Fibroblast of mammary gland (primary cell): ENCODE measurements around the gene TNPO3.
"Not testable (repeated sequence)": the region's sequence is repeated elsewhere in the genome, so short reads cannot be mapped to it uniquely, and the experiment has no call there.

Experiments used
- DNase-seq: peaks from one replicate; pipeline ENCODE4 v3.0.0-alpha.2; 2010; ENCODE audit warnings: low read depth
- H3K4me3 ChIP-seq: 2 replicates; pipeline ENCODE4 v1.5.1; 2011; ENCODE audit warnings: low read depth, mild to moderate bottlenecking, low read length, moderate library complexity; ENCODE audit not compliant: control insufficient read depth
- TF ChIP-seq, protein P1 (sequence below): conservative IDR thresholded peaks from 2 replicates; pipeline ENCODE4 v1.5.1; 2011; ENCODE audit warnings: low read depth, low read length, inconsistent platforms; ENCODE audit not compliant: control insufficient read depth, insufficient read depth

The TNPO3 gene

DNA sequence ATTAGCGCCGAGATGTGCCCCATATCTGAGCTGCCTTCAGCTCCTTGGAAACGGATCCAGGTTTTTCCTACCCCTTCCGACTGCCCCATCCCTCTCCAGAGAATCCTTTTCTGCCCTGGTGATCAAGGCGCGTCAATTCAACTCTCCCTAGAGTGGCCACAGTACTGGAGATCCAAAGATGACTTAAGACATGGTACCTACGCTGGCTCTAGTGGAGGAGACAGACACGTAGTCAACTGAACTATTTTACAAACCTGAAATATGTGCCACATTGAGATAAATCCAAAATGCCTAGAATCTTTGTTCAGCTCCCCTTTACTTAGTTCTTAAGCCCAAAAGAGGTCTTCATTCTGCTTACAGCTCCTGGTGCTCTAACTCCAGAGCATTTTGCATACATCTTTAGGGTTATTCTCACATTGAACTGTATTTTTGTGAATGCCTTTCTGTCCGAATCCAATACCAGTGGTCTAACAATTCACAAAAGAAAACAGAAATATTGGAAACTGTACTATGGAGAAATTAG lies 444 bp upstream of the TNPO3 start:
- TF ChIP-seq, protein P1, sequence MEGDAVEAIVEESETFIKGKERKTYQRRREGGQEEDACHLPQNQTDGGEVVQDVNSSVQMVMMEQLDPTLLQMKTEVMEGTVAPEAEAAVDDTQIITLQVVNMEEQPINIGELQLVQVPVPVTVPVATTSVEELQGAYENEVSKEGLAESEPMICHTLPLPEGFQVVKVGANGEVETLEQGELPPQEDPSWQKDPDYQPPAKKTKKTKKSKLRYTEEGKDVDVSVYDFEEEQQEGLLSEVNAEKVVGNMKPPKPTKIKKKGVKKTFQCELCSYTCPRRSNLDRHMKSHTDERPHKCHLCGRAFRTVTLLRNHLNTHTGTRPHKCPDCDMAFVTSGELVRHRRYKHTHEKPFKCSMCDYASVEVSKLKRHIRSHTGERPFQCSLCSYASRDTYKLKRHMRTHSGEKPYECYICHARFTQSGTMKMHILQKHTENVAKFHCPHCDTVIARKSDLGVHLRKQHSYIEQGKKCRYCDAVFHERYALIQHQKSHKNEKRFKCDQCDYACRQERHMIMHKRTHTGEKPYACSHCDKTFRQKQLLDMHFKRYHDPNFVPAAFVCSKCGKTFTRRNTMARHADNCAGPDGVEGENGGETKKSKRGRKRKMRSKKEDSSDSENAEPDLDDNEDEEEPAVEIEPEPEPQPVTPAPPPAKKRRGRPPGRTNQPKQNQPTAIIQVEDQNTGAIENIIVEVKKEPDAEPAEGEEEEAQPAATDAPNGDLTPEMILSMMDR, result no peak
- DNase-seq, result no peak
- H3K4me3 ChIP-seq, result peak overlapping the region; percentile 96

DNA sequence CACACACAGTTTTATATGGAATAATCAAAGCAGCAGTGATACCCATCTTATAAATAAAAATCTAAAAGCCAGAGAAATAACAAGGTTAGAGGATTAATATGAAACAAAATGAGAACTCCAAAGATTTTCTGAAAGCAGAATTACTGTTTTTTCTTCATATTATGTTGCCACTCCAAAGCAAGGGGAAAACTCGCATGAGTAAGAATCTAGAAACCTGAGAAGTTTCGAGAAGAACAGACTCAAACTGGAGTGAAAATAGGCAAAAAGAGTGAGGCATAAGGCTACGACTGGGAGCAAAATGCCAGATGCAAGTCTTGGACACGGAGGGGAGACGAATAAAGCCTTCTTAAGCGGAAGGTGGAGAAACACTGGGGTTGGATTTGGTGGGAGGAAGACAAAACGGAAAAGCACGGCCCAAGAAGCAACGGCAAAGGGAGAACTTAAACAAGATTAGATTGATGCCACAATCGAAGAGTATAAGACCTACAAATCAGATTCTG lies 923 bp downstream of the TNPO3 start:
- TF ChIP-seq, protein P1, result no peak
- DNase-seq, result peak; percentile 38
- peak overlapping the region; percentile 96 for H3K4me3 ChIP-seq

DNA sequence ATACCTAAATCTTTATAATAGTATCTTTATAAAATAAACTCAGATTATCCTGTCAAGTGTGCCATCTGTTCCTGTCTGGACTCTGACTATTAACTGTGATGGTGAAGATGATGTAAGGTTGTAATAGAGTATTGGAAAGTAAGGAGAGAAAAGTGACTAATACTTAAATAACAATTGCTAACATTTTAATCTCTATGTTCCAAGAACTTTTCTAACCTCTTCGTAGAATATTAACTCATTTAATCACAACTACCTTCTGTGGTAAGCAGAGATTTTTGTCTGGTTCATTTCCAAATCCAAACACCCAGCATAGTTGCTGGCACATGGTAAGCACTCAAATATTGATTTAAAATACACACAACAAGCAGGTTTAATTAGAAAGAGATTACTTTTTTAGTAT lies 2.5 kb downstream of the TNPO3 start:
- H3K4me3 ChIP-seq, result no peak overlapping the region
- DNase-seq, result no peak
- TF ChIP-seq, protein P1, result no peak

DNA sequence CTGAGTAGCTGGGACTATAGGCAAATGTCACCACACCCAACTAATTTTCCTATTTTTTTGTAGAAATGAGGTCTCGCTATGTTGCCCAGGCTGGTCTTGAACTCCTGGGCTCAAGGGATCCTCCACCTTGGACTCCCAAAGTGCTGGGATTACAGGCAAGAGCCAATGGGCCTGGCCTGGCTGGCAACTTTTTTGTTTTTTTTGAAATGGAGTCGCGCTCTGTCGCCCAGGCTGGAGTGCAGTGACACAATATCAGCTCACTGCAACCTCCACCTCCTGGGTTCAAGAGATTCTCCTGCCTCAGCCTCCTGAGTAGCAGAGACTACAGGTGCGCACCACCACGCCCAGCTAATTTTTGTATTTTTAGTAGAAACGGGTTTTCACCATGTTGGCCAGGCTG lies 3.5 kb downstream of the TNPO3 start:
- H3K4me3 ChIP-seq, DNase-seq: not testable (repeated sequence)

DNA sequence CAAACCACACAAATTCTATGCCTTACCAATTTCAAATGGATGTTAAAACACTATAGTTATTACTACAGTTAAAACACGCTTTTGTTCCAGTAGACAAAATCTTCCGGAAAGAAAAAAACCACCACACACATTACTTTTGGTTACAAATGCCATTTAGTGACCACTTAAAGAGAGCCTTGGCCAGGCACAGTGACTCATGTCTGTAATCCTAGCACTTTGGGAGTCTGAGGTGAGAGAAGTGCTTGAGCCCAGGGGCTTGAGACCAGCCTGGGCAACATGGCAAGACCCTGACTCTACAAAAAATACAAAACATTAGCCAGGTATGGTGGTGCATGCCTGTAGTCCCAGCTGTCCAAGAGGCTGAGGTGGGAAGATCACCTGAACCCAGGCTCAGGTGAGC lies 7.2 kb downstream of the TNPO3 start:
- TF ChIP-seq, protein P1, result no peak
- no peak for DNase-seq
- no peak overlapping the region for H3K4me3 ChIP-seq

DNA sequence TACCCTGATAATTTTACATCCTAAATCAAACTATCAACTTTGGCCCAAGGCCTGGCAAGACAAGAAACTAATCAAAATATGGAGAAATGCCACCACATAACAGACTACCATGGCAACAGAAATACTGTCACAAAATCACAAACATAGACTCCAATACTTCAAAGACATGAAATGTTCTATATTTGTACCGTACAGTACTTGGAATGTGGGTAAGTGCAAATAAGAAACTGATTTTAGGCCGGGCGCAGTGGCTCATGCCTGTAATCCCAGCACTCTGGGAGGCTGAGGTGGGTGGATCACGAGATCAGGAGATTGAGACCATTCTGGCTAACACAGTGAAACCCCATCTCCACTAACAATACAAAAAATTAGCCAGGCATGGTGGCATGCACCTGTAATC lies 9.2 kb downstream of the TNPO3 start:
- TF ChIP-seq, protein P1, result no peak

DNA sequence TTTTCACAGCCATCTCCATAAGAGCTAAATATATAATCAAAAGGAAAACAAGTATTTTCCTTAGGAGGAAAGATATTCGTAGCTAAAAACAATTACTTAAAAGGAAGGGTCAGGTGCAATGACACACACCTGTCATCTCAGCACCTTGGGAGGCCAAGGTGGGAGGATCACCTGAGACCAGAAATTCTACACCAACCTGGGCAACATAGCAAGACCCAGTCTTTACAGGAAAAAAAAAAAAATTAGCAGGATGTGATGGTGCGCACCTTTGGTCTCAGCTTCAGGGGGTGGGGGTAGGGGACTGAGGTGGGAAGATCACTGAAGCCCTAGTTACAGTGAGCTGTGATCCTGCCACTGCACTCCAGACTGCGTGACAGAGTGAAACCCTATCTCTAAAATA lies 11.9 kb downstream of the TNPO3 start:
- TF ChIP-seq, protein P1, result no peak
- no peak for DNase-seq
- no peak overlapping the region for H3K4me3 ChIP-seq

More for the DNA sequence above, 9.2 kb downstream of the TNPO3 start:
- H3K4me3 ChIP-seq, result no peak overlapping the region
- no peak for DNase-seq
